HG03159 (cell line): Measurements from ENCODE around the gene APOLD1.
"Not testable (repeated sequence)": the region's sequence is repeated elsewhere in the genome, so short reads cannot be mapped to it uniquely, and the experiment has no call there.

Experiments
- ATAC-seq: cut with Tn5 transposase; IDR thresholded peaks from one replicate; pipeline ENCODE4 v1.9.1; 2021; ENCODE audit warnings: mild to moderate bottlenecking, moderate library complexity; ENCODE audit not compliant: unreplicated experiment

The APOLD1 gene, protein sequence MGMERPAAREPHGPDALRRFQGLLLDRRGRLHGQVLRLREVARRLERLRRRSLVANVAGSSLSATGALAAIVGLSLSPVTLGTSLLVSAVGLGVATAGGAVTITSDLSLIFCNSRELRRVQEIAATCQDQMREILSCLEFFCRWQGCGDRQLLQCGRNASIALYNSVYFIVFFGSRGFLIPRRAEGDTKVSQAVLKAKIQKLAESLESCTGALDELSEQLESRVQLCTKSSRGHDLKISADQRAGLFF

DNA sequence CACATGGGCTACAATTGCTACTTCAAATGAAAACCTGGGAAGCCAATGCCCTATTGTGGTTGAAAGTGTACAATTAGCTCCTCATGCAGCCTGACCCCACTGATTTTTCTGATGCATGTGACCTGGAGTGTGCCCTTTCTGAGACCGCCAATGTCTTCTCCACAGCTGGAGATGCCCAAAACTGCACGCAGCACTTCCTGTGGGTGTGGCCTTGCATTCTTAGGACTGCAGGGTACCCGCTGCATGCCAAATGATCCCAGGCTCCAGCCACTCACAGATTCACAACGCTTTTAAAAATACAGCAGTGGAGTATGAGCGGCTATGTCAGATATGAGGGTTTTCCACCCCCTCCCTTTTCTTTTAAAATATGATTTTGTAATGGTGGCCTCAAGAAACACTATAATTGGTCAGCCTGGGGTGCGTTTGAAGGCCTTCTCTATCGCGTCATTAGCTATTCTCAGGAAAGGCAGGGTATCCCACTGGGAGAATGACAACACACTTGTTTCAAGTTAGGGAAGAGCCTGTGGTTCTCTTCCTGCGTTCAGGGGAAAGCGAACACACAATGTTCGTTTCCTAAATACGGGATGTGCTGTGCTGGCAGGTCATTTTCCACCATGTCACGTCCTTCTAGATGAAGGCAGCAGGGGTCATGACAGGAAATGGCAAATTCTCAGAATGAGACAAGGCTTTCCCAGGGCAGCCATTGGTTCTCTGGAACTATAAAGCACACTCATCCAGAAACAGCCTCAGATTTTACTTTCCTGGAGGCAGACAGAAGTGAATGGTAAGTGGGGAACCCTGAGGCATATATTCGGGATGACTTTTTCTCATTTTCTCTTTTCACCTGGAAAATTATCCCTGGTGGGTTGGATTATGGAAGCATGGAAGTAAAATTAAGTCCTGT lies at the start of gene APOLD1:
Gene APOLD1, plus strand, starts transcription at position 749 of the 904 bp plus-strand sequence. Its CDS starts 33 bp downstream, at position 782.
- no peak for ATAC-seq

DNA sequence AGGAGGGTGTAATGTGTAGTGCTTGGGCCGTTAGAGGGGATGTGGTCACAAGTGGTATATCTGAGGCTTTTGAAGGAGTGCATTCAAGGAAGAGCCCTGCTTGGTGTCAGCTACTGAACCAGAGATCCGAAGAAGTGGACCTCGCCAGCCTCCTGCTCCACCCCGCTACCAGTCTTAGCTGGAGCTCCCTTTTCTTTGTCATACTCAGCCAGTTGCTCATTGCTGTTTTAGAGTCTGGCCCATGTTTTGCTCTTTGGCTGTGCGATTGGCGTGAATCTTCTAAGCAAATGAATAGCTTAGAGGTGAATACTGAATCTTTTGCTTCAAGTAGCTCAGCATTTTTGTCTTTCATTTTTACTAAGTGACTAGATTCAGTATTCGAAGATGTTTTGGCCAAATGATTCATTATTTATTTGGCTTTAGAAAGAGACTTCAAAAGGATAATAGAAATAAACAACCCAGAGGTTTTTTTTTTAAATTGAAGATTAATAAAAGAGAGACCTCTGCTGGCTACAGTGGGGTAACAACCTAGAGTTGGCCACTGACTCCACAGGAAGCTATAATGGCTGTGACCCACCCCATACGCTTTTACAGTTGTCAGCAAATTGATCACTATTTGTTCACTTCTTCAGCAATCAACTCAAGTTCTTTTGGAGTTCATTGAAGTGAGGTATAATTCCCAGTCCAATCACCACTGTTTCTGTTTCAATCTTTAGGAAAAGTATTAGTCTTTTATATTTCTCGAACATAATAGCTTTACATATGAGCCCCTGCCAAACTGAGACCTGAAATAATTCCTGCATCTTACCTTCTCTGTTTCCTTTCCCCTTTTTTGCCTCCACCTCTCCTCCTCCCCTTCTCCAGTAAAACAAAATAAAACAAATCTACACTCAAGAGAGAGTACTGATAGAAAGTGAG lies 48.4 kb upstream of the APOLD1 start:
- ATAC-seq = peak; percentile 74

DNA sequence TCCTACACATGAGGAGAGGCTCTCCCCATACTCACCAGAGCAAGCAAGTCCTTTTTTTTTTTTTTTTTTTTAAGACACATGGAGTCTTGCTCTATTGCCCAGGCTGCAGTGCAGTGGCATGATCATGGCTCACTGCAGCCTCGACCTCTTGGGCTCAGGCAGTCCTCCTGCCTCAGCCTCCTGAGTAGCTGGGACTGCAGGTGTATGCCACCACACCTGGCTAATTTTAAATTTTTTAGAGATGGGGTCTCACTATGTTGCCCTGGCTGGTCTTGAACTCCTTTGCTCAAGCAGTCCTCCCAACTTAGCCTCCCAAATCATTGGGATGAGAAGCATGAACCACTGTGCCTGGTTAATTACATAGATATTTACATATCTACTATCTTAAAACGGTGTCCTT lies 47.3 kb upstream of the APOLD1 start:
- not testable (repeated sequence) for ATAC-seq

DNA sequence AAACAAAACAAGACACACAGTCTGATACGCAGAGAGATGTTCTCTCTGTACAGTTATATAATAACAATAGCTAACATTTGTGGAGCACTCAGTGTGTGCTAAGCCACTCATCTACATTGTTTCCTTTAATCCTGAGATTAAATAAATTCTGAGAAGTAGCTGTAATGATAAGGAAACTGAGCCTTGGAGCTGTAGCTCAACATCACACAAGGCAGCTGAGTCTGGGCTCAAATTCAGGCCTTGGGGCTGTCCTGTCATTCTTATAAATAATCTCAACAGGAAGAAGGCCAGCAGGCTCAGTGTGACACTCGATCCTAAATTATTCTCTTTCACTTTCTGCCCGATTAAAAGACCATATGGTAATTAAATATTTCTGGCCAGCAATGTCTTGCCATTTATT lies 43.8 kb upstream of the APOLD1 start:
- no peak for ATAC-seq

DNA sequence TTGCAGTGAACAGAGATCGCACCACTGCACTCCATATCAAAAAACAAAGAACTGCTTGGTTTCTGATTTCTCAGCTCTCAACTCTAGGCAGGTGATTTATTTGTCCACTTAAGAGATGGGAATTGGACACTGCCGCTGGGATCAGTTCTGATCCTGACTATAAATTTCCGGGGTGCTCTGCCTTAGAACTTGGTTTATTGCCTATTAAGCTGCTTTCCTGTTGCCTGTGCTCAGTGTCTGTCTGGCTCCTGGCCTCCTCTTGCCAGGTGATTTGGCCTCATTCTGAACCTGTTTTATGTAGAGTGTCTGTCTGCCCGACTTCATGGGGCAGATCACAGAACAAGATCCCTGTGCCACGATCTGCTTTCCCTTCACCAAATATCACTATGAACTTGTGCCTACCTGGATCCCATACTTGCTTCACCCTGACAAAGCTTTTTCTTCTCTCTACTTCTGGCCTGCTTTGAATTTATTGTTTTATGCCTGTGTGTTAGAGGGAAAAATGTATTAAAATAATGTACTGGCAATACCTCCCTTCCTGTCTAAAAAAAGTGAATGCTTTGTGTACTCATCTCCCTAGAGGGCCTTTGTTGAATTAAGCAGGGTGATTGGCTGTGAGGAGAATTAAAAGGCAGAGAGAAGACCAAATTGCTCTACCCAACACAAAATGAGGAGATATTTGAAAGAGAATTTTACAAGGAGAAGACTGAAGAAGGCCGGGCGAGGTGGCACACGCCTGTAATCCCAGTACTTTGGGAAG lies 40.7 kb upstream of the APOLD1 start:
- ATAC-seq = no peak

DNA sequence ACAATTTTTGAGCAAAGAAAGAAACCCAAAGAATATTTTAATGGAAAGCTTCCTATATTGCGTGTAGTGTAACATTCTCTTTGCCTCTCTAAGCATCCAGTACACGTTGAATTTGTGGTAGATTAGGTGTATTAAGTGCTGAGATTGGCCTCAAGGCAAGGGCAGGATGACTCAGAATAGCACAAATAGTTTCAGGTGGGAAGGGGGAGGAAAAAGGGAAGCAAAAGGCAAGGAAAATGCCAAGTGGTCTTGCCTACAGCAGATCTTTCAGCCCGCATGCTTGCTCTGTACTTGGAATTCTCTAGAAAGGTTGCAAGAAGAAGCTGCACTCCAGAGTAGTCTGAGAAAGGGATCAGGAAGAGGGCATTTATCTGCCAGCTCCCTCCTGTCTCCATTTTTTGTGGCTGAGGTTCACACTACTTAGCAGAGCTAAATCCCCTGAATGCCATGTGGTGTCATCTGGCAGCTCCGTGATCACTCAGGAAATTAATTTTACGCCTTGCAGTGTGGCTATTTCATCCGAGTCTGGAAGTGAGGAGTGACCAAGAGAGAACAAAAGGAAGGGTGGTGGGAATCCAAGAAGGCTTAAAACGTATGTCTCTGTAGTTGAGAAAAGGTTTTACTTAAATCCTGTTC lies 39.8 kb upstream of the APOLD1 start:
- ATAC-seq = no peak

DNA sequence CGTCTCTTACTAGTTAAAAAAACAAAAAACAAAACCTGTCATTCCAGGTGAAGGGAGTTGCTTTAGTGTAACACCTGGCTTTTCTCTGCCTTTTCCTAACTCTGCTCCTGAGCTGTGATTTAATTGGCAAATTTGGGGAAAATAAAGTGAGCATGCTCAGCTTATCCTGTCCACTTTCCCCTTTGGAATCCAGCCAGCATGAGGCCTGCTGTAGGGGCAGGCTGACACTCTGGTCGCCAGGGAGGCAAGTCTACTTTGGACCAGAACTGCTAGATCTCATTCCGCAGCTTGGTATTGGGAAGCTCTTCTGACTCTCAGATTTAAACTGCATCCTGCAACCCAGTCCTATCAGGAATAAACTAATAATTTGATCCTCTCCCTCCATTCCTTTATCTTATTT lies 38.2 kb upstream of the APOLD1 start:
- ATAC-seq = no peak

DNA sequence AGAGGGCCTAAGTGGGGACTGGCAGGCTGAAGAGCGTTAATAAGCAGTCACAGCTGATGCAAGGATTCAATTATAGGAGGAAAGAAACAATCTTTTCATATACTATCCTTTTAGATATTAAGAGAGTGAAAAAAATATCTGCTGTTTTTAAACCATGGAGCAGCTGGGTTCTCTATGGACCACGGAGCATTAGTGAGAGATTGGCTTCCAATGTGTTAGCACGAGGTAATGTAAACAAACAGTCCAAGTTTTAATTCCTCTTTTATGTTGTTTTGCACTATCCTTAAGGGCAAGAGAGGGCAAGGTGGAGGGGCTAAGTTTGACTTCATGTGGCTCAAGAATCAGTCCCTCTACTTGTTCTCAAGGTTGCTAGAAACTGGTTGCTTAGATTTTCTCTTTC lies 37.4 kb upstream of the APOLD1 start:
- no peak for ATAC-seq

DNA sequence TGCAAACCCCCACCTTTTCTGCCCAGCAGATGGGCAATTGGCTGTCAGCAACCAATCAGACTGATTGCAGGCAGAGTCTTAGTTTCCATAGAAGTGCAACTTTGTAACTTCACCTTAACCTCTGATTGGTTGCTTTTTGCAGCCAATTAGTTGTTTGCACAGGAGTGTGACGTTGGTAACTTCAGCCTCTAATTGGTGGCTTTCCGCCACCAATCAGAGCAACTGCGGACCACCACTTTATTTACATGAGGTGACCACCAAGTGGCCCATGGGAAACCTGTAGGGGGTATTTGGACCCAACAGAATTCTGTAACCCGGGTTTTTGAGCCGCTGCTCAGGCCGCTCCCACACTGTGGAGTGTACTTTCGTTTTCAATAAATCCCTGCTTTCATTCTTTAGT lies 36.0 kb upstream of the APOLD1 start:
- no peak for ATAC-seq

DNA sequence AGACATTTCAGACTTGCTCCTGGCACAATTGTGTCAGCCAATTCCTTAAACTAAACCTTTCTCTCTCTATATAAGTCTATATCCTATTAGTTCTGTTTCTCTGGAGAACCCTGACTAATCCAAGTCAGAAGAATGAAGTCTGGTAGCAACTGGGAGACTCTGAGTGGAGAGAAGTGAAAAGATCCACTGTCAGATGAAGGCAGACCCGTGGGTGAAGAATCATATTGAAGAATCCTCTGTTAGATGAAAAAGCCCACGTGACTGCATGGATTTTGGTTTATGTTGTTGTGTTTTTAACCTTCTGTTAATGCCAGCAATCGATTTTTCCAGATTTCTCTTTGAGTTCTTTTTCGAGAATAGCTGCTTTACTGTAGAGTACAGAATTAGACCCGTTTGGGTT lies 29.5 kb upstream of the APOLD1 start:
- no peak for ATAC-seq

DNA sequence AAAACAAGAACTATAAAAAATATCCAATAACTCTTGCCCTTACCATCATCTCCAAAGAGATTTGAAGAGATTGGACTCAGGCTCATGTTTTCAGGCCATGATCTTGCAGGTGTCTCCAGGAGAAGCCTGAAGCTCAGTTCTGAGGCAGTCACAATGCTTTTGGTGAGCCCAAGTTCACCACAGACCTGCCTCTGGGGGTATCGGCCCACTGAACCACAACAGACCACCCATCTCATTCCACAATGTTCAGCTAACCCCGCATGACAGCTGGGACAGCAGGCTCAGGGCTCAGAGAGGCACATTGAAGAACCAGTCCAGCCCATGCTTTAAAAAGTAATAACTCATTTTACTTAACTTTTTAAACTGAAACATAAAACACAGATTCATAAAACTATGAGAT lies 28.3 kb upstream of the APOLD1 start:
- no peak for ATAC-seq

DNA sequence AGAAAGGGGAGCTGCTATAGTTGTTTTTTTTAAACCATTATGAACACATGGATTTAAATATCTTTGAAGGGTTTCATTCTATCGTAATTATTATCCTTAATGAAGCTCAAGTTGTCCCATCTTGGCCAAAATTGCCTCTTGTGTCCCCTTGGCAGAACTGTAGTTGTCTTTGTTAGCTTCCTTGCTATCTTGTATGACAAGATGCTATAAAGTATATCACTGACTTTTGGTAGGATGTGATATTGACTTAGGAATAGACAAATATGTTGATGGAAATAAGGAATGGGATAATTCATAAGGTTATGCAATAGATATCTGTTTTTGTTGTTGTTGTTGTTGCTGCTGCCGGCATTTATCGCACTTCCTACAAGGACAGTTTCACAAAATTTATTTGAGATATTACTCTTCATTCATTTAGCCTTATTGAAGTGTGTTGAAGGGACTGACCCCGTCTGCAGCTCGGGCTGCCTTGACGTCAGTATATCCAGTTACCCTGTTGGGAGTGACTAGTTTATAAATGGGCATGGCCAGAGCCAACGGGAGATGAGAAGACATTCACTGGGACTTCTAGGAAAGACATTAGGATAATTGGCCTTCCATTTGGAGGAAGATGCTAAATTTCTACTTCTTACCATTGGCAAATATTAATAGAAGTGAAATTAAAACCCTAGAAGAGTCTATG lies 26.1 kb upstream of the APOLD1 start:
- ATAC-seq = no peak

DNA sequence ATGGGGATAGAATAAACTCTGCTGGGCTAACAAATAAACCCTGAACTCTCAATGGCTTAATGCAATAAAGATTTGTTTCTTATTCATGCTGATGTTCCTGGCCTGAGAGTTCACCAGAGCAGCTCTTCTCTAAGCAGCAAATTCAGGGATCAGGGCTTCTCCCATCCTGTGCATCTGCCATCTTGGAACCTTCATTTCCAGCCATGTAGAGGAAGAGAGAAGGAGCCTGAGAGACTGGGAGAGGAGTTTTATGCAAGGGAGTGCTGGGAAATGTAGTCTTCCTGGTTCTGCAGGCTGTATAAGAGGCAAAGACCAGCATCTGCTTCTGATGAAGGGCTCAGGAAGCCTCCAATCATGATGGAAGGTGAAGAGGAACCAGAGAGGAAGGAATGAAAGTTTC lies 20.6 kb upstream of the APOLD1 start:
- no peak for ATAC-seq

DNA sequence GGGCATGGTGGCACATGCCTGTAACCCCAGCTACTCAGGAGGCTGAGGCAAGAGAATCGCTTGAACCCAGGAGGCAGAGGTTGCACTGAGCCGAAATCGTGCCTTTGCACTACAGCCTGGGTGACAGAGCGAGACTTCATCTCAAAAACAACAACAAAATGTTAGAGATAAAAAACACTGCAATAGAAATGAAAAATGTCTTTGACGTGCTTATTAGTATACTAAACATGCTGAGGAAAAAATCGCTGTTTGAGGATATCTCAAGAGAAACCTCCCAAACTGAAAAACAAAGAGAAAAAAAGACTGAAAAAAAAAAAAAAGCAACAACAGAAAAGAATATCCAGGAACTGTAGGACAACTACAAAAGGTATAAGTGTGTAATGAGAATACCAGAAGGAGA lies 15.2 kb upstream of the APOLD1 start:
- no peak for ATAC-seq

DNA sequence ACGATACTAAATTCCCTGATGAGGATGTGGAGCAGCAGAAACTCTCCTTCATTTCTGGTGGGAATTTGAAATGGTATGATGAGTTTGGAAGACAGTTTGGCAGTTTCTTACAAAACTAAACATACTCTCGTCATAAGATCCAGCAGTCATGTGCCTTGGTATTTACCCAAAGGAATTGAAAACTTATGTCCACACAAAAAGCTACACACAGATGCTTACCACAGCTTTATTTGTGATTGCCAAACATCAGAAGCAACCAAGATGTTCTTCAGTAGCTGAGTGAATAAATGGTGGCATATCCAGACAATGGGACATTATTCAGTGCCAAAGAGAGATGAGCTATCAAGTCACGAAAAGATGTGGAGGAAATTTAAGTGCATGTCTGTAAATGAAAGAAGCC lies 10.7 kb upstream of the APOLD1 start:
- ATAC-seq = no peak

DNA sequence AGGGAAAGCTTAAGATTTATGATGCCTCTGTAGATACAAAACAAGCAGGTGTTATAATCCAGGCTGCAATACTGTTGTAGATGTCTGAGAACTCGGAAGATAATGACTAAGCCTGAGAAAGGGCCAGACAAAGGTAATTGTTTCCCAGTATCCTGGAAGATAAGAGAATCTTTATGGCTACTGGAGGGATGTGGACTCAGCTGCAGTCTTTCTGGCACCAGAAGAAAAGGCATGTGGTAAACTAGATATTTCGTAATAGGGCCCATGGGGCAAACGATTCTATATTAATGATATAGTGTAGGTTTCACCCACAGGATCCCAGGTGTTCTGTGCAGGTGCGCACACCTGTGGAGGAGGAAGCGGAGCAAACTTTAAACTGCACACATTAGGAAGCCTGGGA lies 9.2 kb upstream of the APOLD1 start:
- ATAC-seq = no peak

DNA sequence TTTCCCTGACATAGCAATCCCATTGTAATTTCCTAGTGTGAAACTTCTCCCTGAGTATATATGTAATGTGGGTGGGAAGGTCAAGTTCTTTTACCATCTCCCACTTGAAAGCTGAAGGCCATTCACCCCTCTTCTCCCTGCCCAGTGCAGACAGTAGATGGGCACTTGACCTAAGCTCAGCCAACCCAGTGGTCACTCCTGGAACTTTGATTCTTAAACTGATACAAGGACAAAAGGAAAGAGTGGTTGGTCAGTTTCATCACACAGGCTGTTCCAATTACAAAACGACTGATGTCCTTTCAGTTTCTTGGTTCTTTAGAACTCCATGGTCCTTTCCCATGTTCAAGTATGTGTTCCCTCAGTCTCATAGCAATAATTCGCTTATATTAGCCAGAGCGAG lies 8.4 kb upstream of the APOLD1 start:
- ATAC-seq = no peak

DNA sequence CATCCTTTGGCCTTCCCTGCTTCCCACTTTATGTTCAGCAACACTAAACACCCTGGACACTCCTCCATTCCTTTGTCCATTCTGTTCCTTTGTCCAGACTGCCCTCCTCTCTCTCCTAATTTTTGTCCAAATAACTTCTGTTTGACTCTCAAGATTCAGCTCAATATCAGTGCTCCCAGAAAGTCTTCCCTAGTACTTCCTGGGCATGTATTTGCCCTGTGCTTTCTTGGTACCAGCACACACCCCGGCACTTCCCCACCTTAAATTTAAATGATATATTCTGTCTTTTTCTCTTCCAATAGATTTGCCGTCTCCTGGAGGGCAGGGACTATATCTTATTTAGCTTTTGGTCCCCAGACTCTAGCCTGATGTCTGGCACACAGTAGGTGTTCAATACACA lies 6.5 kb upstream of the APOLD1 start:
- no peak for ATAC-seq

DNA sequence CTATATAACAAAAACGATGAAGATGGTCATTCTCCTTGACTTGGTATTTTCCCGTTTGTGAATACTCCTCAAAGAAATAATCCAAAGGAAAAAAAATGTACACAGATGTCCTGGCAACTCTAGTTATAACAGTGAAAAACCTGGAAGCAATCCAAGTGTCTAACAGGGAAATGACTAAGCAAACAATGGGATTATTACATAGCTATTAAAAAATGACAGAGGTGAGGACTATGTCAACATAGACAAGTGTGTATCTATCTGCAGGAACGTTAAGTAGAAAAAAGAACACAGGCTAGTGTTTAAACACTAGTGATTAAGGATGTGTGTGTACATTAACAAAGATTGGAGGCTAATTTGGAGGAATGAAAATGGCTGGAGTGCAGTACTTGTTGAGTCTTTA lies 5.9 kb upstream of the APOLD1 start:
- ATAC-seq = no peak

DNA sequence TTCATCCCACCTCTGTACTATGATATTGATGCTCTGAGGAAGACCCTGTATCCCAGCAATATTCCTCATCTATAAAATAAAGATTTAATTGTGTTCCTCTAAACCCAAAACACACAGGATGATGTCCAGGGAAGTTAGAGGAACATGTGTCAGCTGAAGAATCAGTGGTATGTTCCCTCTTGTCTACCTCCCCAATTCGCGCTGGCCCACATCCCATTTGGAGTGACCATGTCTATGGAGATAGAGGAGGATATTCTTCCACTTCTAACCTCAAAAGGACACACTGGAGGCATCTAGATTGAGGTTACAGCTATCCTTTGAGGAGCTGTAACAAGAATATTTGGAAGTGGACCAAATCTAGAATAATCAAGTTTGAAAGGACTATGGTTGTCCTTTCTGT lies 1.3 kb upstream of the APOLD1 start:
- no peak for ATAC-seq
